GM10266 (cell line): Measurements from ENCODE around the gene NPRL2.

Source experiments
- DNase-seq: peaks from one replicate; pipeline ENCODE4 v3.0.0; 2012; ENCODE audit errors: extremely low spot score
- TF ChIP-seq, protein P1 (sequence below): IDR thresholded peaks from 2 replicates; pipeline ENCODE4 v1.5.1; 2012; ENCODE audit warnings: mild to moderate bottlenecking, low read depth; ENCODE audit not compliant: control insufficient read depth, insufficient read depth; ENCODE audit errors: missing control alignments

Gene NPRL2

DNA sequence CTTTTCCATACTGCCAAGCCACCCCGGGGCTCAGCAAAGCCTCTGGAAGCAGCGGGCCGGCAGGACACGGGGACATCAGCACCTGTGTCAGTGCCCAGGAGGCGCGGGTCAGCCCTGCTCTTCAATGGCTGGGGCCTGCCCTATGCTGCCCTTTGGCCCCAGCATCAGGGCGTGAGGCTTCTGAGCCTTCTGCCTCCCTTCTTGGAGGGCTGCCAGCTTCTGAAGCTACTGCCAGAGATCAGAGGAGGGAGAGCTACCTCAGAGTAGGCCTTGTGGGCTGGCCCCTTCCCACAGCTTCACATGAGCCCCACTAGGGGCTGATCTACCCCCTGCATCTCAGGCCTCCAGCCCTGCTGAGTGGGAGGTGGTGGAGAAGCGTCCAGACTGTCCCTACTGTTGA, 21.8 kb upstream of the NPRL2 start:
- TF ChIP-seq, protein P1, sequence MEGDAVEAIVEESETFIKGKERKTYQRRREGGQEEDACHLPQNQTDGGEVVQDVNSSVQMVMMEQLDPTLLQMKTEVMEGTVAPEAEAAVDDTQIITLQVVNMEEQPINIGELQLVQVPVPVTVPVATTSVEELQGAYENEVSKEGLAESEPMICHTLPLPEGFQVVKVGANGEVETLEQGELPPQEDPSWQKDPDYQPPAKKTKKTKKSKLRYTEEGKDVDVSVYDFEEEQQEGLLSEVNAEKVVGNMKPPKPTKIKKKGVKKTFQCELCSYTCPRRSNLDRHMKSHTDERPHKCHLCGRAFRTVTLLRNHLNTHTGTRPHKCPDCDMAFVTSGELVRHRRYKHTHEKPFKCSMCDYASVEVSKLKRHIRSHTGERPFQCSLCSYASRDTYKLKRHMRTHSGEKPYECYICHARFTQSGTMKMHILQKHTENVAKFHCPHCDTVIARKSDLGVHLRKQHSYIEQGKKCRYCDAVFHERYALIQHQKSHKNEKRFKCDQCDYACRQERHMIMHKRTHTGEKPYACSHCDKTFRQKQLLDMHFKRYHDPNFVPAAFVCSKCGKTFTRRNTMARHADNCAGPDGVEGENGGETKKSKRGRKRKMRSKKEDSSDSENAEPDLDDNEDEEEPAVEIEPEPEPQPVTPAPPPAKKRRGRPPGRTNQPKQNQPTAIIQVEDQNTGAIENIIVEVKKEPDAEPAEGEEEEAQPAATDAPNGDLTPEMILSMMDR = no peak
- no peak for DNase-seq

DNA sequence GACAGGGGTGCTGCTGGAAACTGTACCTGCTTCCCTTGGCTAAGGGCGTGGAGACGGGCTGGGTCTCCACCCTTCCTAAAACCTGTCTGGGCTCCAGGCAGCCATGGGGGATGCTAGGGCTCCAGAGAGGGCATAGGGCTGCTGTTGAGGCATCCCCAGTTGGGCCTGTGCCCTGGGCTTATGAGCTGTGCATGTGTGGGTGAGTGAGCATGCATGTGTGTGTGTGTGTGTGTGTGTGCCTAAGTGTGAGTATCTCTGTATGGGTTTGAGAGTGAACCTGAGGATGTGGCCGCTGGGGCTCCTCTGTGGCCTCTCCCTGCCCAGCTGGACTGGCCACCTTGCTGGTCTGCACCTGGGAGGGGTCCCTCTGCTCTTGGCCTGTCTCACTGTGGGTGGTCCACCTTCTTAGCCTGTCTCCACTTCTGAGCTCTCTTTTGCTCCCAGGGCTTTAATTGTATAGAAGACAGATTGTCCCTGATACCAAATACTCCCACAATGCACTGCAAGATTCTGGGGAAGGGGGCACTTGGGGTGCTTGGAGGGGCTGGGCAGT, 20.6 kb upstream of the NPRL2 start:
- DNase-seq = no peak
- TF ChIP-seq, protein P1 = no peak

GRCh38 chr3:50370594-50370993, 20.0 kb upstream of the NPRL2 start:
- DNase-seq = no peak

GRCh38 chr3:50369012-50369670, 18.6 kb upstream of the NPRL2 start:
- TF ChIP-seq, protein P1 = no peak

More at GRCh38 chr3:50370594-50370993, 20.0 kb upstream of the NPRL2 start:
- TF ChIP-seq, protein P1 = no peak

DNA sequence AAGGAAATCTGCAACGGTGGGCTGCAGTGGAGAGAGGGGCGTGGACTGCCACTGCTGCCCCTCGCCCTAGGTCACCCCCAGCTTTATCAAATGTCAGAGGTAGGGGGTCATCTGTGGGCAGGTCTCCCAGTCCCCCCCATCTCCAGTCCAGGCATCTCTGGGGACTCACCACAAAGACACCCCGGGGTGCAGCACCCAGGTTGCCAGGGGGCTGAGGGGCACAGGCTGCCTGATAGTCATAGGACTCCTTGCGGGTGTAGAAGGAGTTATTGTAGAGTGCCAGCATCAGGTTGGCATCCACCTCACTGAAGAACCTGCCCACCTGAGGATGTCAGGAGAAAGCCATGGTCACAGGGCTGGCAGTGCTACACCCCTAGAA, 15.3 kb upstream of the NPRL2 start:
- TF ChIP-seq, protein P1 = no peak
- DNase-seq = no peak

More at GRCh38 chr3:50369012-50369670, 18.6 kb upstream of the NPRL2 start:
- no peak for DNase-seq

DNA sequence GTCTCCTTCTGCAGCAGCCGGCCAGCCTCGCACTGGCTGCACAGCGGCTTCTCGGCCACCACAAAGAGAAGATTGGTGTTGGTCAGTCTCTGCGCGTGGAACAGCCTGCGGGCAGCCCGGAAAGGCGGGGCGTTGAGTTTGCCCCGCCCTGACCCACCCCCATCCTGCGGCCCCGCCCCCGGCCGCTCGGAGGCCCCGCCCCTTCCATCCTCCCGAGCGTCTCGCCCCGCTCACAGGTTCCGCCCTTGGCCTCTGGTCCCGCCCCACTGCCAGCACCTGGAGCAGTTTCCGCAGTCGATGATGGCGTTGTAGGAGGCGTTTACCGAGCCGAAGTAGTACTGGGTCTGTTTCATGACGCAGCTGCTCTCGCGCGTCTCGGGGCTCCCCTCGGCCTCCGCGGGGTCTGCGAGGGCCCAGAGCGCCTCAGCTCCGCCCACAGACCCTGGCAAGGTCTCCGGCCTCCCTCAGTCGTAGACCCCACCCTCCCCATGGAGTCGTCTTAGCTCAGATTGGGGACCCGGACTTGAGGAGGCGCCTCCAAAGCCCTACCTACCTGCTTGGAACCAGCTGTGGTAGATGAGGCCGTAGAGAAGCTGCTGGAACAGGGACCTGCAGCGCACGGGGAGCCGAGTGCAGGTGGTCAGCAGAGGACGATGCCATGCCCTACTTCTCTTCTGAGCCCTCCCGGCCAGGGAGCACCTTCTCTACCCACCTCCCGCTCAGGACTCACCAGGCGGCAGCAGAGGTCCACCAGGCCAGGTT, 14.7 kb upstream of the NPRL2 start:
- peak; percentile 96 for DNase-seq
- TF ChIP-seq, protein P1 = peak; percentile 2

DNA sequence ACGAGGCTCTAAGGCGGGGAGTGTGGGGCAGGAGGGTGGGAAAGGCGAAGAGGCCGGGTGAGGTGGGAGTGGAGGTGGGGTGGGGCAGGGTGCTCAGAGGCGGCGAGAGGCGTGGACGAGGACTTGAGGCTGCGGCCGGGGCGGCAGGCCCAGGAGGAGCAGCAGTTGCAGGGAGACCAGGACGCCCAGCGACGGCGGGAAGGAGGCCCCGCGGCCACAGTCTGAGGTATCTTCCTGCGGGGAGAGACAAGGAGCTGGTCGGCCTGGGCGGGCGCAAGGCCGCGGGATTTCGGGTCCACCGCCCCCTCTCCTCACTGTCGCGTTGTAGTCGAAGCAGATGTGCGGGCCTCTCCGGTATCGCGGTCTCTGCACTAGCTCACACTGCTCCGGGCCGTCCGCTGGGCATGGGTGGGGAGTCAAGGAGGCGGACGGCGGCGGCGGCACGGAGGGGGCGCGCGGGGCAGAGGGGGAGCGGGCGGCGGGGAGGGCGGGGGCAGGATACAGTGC, 14.1 kb upstream of the NPRL2 start:
- no peak for DNase-seq

More for the DNA sequence above, 14.1 kb upstream of the NPRL2 start:
- TF ChIP-seq, protein P1 = no peak
